HepG2 (cell line): ENCODE measurements around the gene JMJD8. TPM values are rescaled to one million over a fixed set of nuclear protein-coding genes. Genes with fewer than 3 reads are reported as not detected.

Experiments
- AGO1 ChIP-seq: fragments of 200-400 bp; formaldehyde crosslinking; IDR thresholded peaks from 2 replicates; pipeline ENCODE4 v1.6.1; 2017; ENCODE audit warnings: mild to moderate bottlenecking, low read depth, low read length, moderate library complexity; ENCODE audit not compliant: poor library complexity, severe bottlenecking
- ARHGAP35 ChIP-seq: sonication (generic); formaldehyde crosslinking; IDR thresholded peaks from 2 replicates; pipeline ENCODE4 v1.9.0; 2022; ENCODE audit warnings: mild to moderate bottlenecking, inconsistent platforms, moderate library complexity, missing genetic modification reagents, borderline replicate concordance
- HHEX ChIP-seq: IDR thresholded peaks from 2 replicates; pipeline ENCODE4 v1.6.1; 2016; ENCODE audit warnings: control low read depth
- MED8 ChIP-seq: sonication (generic); formaldehyde crosslinking; IDR thresholded peaks from 2 replicates; pipeline ENCODE4 v1.8.1; 2023; ENCODE audit warnings: mild to moderate bottlenecking, missing genetic modification reagents; ENCODE audit not compliant: insufficient replicate concordance
- NAIF1 ChIP-seq: sonication (generic); formaldehyde crosslinking; IDR thresholded peaks from 2 replicates; pipeline ENCODE4 v1.5.0; 2020; ENCODE audit warnings: mild to moderate bottlenecking, missing genetic modification reagents, borderline replicate concordance
- POLR2A ChIP-seq, 2 experiments: IDR thresholded peaks; 2 replicates each; pipeline ENCODE4 v1.6.1; 2011; ENCODE audit warnings: low read depth in 2 of 2, low read length in 2 of 2, mild to moderate bottlenecking in 1 of 2, moderate library complexity in 1 of 2; ENCODE audit not compliant: insufficient read depth in 1 of 2
- RBFOX2 ChIP-seq: fragments of 200-400 bp; formaldehyde crosslinking; IDR thresholded peaks from 2 replicates; pipeline ENCODE4 v1.6.1; 2017; ENCODE audit warnings: low read depth, mild to moderate bottlenecking, low read length
- SP2 ChIP-seq: sonication (generic); formaldehyde crosslinking; IDR thresholded peaks from 2 replicates; pipeline ENCODE4 v1.5.1; 2020; ENCODE audit warnings: mild to moderate bottlenecking, missing genetic modification reagents
- SUZ12 ChIP-seq: fragments of 150-350 bp; IDR thresholded peaks from 2 replicates; pipeline ENCODE4 v1.6.1; 2014; ENCODE audit warnings: low read depth, low read length
- TGIF2 ChIP-seq: IDR thresholded peaks from 2 replicates; pipeline ENCODE4 v1.6.1; 2016; ENCODE audit warnings: control low read depth, missing compliant biosample characterization
- ZNF468 ChIP-seq: sonication (generic); formaldehyde crosslinking; IDR thresholded peaks from 2 replicates; pipeline ENCODE4 v1.8.0; 2022; ENCODE audit warnings: mild to moderate bottlenecking, moderate library complexity, missing genetic modification reagents
- ZNF510 ChIP-seq: sonication (generic); formaldehyde crosslinking; IDR thresholded peaks from 2 replicates; pipeline ENCODE4 v1.4.0; 2020; ENCODE audit warnings: low read depth, mild to moderate bottlenecking, missing genetic modification reagents
- ZNF790 ChIP-seq: sonication (generic); formaldehyde crosslinking; IDR thresholded peaks from 2 replicates; pipeline ENCODE4 v1.8.0; 2022; ENCODE audit warnings: missing genetic modification reagents, mild to moderate bottlenecking, borderline replicate concordance
- polyA plus RNA-seq, 8 experiments: library from polyadenylated mRNA; depleted of rRNA in 3 of 8; stranded (reverse) in 7 of 8; unstranded in 1 of 8; fragments of >200 nt; fragmentation: Illumina TruSeq in 4 of 8; extraction: Trizol in 4 of 8; gene quantifications; 2 replicates each; pipeline versions ENCODE4 v1.2.1 to v1.2.3, GENCODE V29; 2011 to 2016; ENCODE audit warnings: low read depth in 4 of 8, missing spikeins in 1 of 8, mixed read lengths in 1 of 8; ENCODE audit not compliant: insufficient read depth in 1 of 8
- total RNA-seq, 5 experiments: library from RNA; depleted of rRNA; stranded (reverse); fragments of >200 nt; fragmentation: Illumina TruSeq; extraction: Trizol; gene quantifications; 2 replicates each; pipeline ENCODE4 v1.2.3, GENCODE V29; 2016; ENCODE audit warnings: low read depth in 1 of 5
- TF ChIP-seq, protein P1 (sequence below): sonication (generic); formaldehyde crosslinking; IDR thresholded peaks from 2 replicates; pipeline ENCODE4 v1.4.0; 2020; ENCODE audit warnings: missing genetic modification reagents
- TF ChIP-seq, protein P2 (sequence below): sonication (generic); formaldehyde crosslinking; conservative IDR thresholded peaks from 2 replicates; pipeline ENCODE4 v1.4.0; 2020; ENCODE audit warnings: missing genetic modification reagents
- TF ChIP-seq, protein P3 (sequence below): sonication (generic); formaldehyde crosslinking; IDR thresholded peaks from 2 replicates; pipeline ENCODE4 v1.5.0; 2020; ENCODE audit warnings: missing genetic modification reagents
- TF ChIP-seq, protein P4 (sequence below): IDR thresholded peaks from 2 replicates; pipeline ENCODE4 v1.6.1; 2016; ENCODE audit warnings: missing biosample characterization, missing genetic modification reagents, low read depth
- TF ChIP-seq, protein P5 (sequence below): sonication (generic); formaldehyde crosslinking; IDR thresholded peaks from 2 replicates; pipeline ENCODE4 v1.4.0; 2020; ENCODE audit warnings: missing genetic modification reagents, low read depth, mild to moderate bottlenecking, borderline replicate concordance

Gene JMJD8
- total and polyA plus RNA-seq, 2 of the 13 experiments (the other 11 are each of a cell fraction or from before 2014, with no cell fraction given), result 2.6 to 11.8 TPM

DNA sequence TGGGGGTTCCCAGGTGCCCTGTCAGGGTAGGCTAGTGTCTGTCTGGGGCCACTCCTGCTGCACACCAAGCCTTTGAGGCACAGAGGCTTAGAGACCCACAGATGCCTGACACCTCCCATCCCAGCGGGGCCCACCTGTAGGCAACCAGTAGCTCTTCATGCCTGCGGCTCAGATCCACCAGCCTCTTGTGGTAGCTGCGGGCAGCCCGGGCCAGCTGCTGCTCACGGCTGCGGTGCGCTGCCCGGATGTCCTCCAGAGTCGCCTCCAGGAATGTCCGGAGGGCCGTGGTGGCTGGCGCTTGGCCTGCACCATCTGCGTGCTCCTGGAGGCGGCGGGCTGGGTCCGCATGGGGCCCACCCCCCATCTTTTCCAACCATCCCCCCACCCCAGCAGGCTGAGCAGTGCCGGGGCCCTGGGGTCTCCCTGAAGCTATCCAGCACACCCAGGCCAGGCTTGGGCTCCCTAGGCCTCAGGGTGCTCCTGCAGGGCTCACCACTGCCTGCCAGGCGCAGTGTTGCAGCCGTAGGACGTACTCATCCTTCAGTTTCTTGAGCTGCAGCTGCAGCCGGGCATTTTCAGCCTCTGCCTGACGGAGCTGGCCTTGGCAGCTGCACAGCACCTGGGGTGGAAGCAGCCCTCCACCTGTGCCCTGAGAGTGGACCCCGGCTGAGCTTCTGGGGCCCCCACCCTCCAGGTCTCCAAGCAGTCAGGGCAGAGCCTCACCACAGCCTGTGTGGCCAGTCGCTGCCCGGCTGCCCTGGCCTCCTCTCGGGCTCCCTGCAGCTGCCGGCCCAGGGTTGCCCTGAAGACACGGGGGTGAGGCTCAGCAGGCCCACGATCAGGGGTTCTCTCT lies 40.3 kb upstream of the JMJD8 start (continued):
- TF ChIP-seq, protein P1, sequence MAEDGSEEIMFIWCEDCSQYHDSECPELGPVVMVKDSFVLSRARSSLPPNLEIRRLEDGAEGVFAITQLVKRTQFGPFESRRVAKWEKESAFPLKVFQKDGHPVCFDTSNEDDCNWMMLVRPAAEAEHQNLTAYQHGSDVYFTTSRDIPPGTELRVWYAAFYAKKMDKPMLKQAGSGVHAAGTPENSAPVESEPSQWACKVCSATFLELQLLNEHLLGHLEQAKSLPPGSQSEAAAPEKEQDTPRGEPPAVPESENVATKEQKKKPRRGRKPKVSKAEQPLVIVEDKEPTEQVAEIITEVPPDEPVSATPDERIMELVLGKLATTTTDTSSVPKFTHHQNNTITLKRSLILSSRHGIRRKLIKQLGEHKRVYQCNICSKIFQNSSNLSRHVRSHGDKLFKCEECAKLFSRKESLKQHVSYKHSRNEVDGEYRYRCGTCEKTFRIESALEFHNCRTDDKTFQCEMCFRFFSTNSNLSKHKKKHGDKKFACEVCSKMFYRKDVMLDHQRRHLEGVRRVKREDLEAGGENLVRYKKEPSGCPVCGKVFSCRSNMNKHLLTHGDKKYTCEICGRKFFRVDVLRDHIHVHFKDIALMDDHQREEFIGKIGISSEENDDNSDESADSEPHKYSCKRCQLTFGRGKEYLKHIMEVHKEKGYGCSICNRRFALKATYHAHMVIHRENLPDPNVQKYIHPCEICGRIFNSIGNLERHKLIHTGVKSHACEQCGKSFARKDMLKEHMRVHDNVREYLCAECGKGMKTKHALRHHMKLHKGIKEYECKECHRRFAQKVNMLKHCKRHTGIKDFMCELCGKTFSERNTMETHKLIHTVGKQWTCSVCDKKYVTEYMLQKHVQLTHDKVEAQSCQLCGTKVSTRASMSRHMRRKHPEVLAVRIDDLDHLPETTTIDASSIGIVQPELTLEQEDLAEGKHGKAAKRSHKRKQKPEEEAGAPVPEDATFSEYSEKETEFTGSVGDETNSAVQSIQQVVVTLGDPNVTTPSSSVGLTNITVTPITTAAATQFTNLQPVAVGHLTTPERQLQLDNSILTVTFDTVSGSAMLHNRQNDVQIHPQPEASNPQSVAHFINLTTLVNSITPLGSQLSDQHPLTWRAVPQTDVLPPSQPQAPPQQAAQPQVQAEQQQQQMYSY (CRISPR knock-in tag), result no peak
- no peak for TF ChIP-seq ZNF790 (CRISPR knock-in tag)
- no peak for TF ChIP-seq HHEX (CRISPR knock-in tag)
- TF ChIP-seq, protein P2, sequence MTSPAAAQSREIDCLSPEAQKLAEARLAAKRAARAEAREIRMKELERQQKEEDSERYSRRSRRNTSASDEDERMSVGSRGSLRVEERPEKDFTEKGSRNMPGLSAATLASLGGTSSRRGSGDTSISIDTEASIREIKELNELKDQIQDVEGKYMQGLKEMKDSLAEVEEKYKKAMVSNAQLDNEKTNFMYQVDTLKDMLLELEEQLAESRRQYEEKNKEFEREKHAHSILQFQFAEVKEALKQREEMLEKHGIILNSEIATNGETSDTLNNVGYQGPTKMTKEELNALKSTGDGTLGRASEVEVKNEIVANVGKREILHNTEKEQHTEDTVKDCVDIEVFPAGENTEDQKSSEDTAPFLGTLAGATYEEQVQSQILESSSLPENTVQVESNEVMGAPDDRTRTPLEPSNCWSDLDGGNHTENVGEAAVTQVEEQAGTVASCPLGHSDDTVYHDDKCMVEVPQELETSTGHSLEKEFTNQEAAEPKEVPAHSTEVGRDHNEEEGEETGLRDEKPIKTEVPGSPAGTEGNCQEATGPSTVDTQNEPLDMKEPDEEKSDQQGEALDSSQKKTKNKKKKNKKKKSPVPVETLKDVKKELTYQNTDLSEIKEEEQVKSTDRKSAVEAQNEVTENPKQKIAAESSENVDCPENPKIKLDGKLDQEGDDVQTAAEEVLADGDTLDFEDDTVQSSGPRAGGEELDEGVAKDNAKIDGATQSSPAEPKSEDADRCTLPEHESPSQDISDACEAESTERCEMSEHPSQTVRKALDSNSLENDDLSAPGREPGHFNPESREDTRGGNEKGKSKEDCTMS, result no peak
- no peak for TF ChIP-seq ZNF468 (CRISPR knock-in tag)
- no peak for TF ChIP-seq SUZ12
- peak; percentile 50 for TF ChIP-seq RBFOX2
- TF ChIP-seq, protein P3, sequence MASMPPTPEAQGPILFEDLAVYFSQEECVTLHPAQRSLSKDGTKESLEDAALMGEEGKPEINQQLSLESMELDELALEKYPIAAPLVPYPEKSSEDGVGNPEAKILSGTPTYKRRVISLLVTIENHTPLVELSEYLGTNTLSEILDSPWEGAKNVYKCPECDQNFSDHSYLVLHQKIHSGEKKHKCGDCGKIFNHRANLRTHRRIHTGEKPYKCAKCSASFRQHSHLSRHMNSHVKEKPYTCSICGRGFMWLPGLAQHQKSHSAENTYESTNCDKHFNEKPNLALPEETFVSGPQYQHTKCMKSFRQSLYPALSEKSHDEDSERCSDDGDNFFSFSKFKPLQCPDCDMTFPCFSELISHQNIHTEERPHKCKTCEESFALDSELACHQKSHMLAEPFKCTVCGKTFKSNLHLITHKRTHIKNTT (CRISPR knock-in tag), result no peak
- no peak for TF ChIP-seq TGIF2 (CRISPR knock-in tag)
- no peak for TF ChIP-seq ARHGAP35
- TF ChIP-seq SP2 (CRISPR knock-in tag), result no peak
- TF ChIP-seq ZNF510 (CRISPR knock-in tag), result no peak
- TF ChIP-seq, protein P4, sequence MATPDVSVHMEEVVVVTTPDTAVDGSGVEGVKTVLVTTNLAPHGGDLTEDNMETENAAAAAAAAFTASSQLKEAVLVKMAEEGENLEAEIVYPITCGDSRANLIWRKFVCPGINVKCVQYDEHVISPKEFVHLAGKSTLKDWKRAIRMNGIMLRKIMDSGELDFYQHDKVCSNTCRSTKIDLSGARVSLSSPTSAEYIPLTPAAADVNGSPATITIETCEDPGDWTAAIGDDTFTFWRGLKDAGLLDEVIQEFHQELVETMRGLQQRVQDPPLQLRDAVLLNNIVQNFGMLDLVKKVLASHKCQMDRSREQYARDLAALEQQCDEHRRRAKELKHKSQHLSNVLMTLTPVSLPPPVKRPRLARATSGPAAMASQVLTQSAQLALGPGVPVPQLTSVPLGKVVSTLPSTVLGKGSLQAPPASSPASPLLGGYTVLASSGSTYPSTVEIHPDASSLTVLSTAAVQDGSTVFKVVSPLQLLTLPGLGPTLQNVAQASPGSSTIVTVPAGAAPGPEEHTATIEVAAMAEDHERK (CRISPR knock-in tag), result no peak
- TF ChIP-seq AGO1, result peak; percentile 23
- no peak for TF ChIP-seq MED8 (CRISPR knock-in tag)
- no peak for TF ChIP-seq NAIF1 (CRISPR knock-in tag)
- TF ChIP-seq POLR2A (IDR thresholded peaks at IDR 0.05; ENCODE audit: insufficient read depth in 1 of 2, low read depth in 2 of 2, low read length in 2 of 2), result peak in 1 of 2 experiments; percentile 30; a peak in 1 of 4 replicates
- TF ChIP-seq, protein P5, sequence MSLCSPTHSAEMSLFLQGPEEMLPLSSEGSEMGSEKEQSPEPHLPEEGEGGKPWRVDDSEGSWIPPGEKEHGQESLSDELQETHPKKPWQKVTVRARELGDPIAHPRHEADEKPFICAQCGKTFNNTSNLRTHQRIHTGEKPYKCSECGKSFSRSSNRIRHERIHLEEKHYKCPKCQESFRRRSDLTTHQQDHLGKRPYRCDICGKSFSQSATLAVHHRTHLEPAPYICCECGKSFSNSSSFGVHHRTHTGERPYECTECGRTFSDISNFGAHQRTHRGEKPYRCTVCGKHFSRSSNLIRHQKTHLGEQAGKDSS (CRISPR knock-in tag), result no peak
